ENCODE results near the gene ITGAL.
"Not testable (repeated sequence)": the region's sequence is repeated elsewhere in the genome, so short reads cannot be mapped to it uniquely, and the experiment has no call there.

The ITGAL gene

GRCh38 chr16:30458561-30459394 lies 13.8 kb upstream of the ITGAL start:
- no peak for DNase-seq (ENCODE audit: extremely low read depth, low read depth)
- TF ChIP-seq CTCF (IDR thresholded peaks at IDR 0.05; ENCODE audit: low read depth, low read length), result no peak

GRCh38 chr16:30459456-30459855 lies 13.1 kb upstream of the ITGAL start:
- TF ChIP-seq CTCF (IDR thresholded peaks at IDR 0.05; ENCODE audit: low read depth, low read length), result no peak

GRCh38 chr16:30461426-30461825 lies 11.1 kb upstream of the ITGAL start:
- DNase-seq (ENCODE audit: extremely low read depth, low read depth), result not testable (repeated sequence)

More at GRCh38 chr16:30459456-30459855, 13.1 kb upstream of the ITGAL start:
- no peak for DNase-seq (ENCODE audit: extremely low read depth, low read depth)

GRCh38 chr16:30464078-30464477 lies 8.5 kb upstream of the ITGAL start:
- TF ChIP-seq CTCF (IDR thresholded peaks at IDR 0.05; ENCODE audit: low read depth, low read length), result no peak
- DNase-seq (ENCODE audit: extremely low read depth, low read depth), result no peak

GRCh38 chr16:30470170-30470512 lies 2.4 kb upstream of the ITGAL start:
- no peak for TF ChIP-seq CTCF (IDR thresholded peaks at IDR 0.05; ENCODE audit: low read depth, low read length)
- DNase-seq (ENCODE audit: extremely low read depth, low read depth), result no peak

GRCh38 chr16:30470632-30470995 lies 1.9 kb upstream of the ITGAL start:
- DNase-seq (ENCODE audit: extremely low read depth, low read depth), result no peak
- no peak for TF ChIP-seq CTCF (IDR thresholded peaks at IDR 0.05; ENCODE audit: low read depth, low read length)

- no peak for DNase-seq (ENCODE audit: extremely low read depth, low read depth)
- no peak for TF ChIP-seq CTCF (IDR thresholded peaks at IDR 0.05; ENCODE audit: low read depth, low read length)
These were observed 910 bp downstream of the ITGAL start for GRCh38 chr16:30473231-30474073.
